Motor neuron (in vitro differentiated cells): ENCODE measurements around the gene PARL. TPM values are rescaled to one million over a fixed set of nuclear protein-coding genes. Genes with fewer than 3 reads are reported as not detected.
A peak's percentile ranks its signal among the peaks of the same experiment; 100 is the strongest.
"Not testable (repeated sequence)": the region's sequence is repeated elsewhere in the genome, so short reads cannot be mapped to it uniquely, and the experiment has no call there.

Experiments used
- ATAC-seq, 8 experiments: fragments of 200-7000 bp; cut with Tn5 transposase; replicated peaks in 6 of 8; 2 replicates each; pipeline ENCODE4 v1.8.0; 2021; ENCODE audit warnings: mild to moderate bottlenecking in 8 of 8, moderate library complexity in 8 of 8
- H3K27ac ChIP-seq, 2 donors: fragments of 250-450 bp; sonication (Bioruptor Pico); 2 replicates each; pipeline ENCODE4 v1.9.0; 2021; ENCODE audit warnings: antibody characterized with exemption in 2 of 2, mild to moderate bottlenecking in 2 of 2, moderate library complexity in 1 of 2
- H3K4me1 ChIP-seq, 2 donors: fragments of 250-450 bp; sonication (Bioruptor Pico); replicated peaks in 1 of 2; 2 replicates each; pipeline ENCODE4 v1.6.1; 2021; ENCODE audit warnings: antibody characterized with exemption in 2 of 2, mild to moderate bottlenecking in 2 of 2, moderate library complexity in 1 of 2
- H3K4me3 ChIP-seq, 5 donors: fragments of 250-450 bp; sonication (Bioruptor Pico); 2 replicates each; pipeline ENCODE4 v1.9.0; 2021; ENCODE audit warnings: antibody characterized with exemption in 5 of 5, mild to moderate bottlenecking in 5 of 5, moderate library complexity in 4 of 5
- WGBS, 10 experiments: fragments of 450-650 bp; shearing (Covaris generic); methylation state at CpG; one replicate each; pipeline ENCODE4 v1.0.0; 2022; 5-methylcytosine and 5-hydroxymethylcytosine counted together
- in situ Hi-C, 9 experiments: fragments of 400-800 bp; cut with MboI; loops; one replicate each; pipeline ENCODE4 v1.15.0; 2021; ENCODE audit warnings: low sequenced_read_pairs in 9 of 9, low pct_unique_long_range_greater_than_20kb in 2 of 9; ENCODE audit not compliant: unreplicated experiment in 9 of 9
- total RNA-seq, 8 experiments: library from RNA; unstranded; fragments of 300-600 nt; gene quantifications; 2 replicates each; pipeline versions ENCODE4 v1.2.3 to v1.2.4, GENCODE V29; 2022

PARL gene
- total RNA-seq, 8 experiments from 2014 or later = 33.7 to 68.8 (median 47.3) TPM

DNA sequence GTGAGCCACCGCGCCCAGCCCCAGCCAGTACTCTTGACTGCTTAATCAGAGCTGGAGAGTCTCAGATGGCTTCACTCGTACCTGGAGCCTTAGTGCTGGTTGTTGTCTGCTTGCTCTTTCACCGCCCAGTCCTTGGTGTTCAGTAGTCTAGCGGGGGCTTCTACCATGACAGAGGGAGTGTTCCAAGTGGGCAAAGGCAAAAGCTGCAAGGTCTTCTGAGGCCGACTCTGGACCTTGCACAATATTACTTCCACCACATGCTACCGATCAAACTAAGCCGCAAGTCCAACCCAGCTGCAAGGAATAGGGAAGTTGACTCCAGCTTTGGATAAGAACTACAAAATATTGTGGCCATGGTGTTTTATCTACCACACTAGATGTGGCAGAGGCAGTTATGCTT is 6.6 kb downstream of the PARL start:
- Histone ChIP-seq H3K4me1 (peaks cover 6 to 8% of the 10 kb centered on the region in 2 donors), H3K27ac (no peak overlapping the region), H3K4me3 (no peak overlapping the region)
- WGBS, 10 experiments = 73 to 100% (median 100%) methylated on average over 1 to 4 of the region's 8 CpGs; no CpG with 5 or more reads in 3 of the 10 experiments
- in situ Hi-C loops = loop anchor here in 3 of 9 experiments (25.0 kb wide), 2 partner anchors 384 to 659 kb away; partner anchors contain the start of gene CAMK2N2 (in 3 of the 3)
- no peak for ATAC-seq

DNA sequence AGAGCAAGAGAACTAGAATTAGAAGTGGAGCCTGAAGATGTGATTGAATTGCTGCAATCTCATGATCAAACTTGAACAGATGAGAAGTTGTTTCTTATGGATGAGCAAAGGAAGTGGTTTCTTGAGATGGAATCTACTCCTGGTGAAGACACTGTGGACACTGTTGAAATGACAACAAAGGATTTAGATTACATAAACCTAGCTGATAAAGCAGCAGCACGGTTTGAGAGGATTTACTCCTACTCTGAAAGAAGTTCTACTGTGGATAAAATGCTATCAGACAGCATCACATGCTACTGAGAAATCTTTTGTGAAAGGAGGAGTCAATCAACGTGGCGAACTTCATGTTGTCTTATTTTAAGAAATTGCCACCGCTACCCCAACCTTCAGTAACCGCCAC is 7.5 kb downstream of the PARL start:
- H3K27ac ChIP-seq, H3K4me1 ChIP-seq, H3K4me3 ChIP-seq, ATAC-seq: not testable (repeated sequence)
- WGBS, 10 experiments = 84 to 100% (median 92%) methylated on average over 1 to 5 of the region's 5 CpGs; no CpG with 5 or more reads in 1 of the 10 experiments
- in situ Hi-C loops = loop anchor here in 3 of 9 experiments (25.0 kb wide), 2 partner anchors 385 to 660 kb away; partner anchors contain the start of gene CAMK2N2 (in 3 of the 3)

DNA sequence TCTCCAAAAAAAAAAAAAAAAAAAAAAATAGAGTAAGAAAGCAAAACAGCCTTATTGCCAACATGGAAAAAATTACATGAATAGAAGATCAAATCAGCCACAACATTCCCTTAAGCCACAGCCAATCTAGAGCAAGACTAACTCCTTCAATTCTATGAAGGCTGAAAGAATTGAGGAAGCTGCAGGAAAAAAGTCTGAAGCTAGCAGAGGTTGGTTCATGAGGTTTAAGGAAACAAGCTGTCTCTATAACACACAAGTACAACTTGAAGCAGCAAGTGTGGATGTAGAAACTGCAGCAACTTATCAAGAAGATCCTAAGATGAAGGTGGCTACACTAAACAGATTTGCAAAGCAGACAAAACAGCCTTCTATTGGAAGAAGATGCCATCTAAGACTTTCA is 9.3 kb downstream of the PARL start:
- H3K4me1 ChIP-seq = no peaks in the 10 kb centered on the region
- in situ Hi-C loops = loop anchor here in 3 of 9 experiments (25.0 kb wide), 2 partner anchors 387 to 662 kb away; partner anchors contain the start of gene CAMK2N2 (in 3 of the 3)
- no peak overlapping the region for H3K27ac ChIP-seq
- no peak for ATAC-seq
- no peak overlapping the region for H3K4me3 ChIP-seq

DNA sequence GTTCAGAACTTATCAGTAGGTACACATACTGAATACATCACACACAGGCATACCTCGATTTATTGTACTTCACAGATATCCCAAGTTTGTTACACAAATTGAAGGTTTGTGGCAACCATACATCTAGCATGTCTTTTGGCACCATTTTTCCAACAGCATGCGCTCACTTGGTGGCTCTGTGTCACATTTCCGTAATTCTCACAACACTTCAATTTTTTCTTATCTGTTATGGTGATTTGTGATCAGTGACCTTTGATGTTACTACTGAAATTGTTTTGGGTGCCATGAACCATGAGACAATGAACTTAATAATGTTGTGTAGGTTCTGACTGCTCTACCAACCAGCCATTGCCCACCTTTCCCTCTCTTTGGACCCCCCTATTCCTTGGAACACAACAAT is 10.8 kb downstream of the PARL start:
- no peak overlapping the region for H3K4me3 ChIP-seq
- H3K4me1 ChIP-seq = no peaks in the 10 kb centered on the region
- H3K27ac ChIP-seq = no peak overlapping the region
- WGBS, 10 experiments = 60 to 100% (median 98%) methylated on average over 1 to 3 of the region's 3 CpGs; no CpG with 5 or more reads in 2 of the 10 experiments
- in situ Hi-C loops = no loop called here
- ATAC-seq = no peak

DNA sequence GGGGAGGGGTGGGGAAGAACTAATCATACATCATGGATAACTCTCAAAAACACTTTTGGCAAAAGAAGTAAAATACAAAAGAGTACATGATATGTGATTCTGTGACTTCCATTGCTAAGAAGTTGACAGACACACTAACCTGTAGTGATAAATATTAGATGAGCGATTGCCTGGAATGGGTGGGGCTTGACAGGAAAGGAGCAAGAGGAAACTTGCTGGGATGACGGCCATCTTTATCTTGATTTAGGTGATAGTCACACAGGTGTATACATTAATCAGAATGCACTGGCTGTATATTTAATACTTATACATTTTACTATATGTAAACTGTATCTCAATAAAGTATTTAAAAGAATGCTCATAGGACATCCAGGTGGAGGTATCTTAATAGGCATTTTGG is 13.1 kb downstream of the PARL start:
- H3K4me3 ChIP-seq = no peak overlapping the region
- 80 to 100% (median 94%) methylated on average over 1 to 2 of the region's 2 CpGs; no CpG with 5 or more reads in 2 of the 10 experiments for WGBS, 10 experiments
- H3K4me1 ChIP-seq = no peaks in the 10 kb centered on the region
- H3K27ac ChIP-seq = no peak overlapping the region
- ATAC-seq = no peak
- in situ Hi-C loops = no loop called here

DNA sequence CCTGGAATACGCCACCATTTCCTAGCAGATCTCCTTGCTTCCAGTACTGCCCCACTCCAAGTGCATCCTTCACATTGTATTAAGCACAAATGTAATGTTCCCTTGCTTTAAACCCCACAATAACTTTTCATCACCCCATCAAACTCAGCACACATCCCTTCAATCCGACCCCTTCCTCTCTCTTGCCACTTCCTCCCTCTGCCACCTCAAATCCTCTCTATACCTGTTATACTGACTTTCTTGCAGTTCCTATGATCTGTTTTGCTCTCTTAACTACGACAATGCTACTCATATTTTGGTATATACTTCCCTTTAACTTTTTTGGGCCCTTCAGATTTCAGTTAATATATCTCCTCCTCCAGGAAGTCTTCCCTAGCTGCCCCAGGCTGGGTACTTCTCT is 14.1 kb downstream of the PARL start:
- Histone ChIP-seq H3K4me1 (no peaks in the 10 kb centered on the region), H3K4me3 (no peak overlapping the region), H3K27ac (no peak overlapping the region)
- no peak for ATAC-seq
- in situ Hi-C loops = no loop called here
- 84 to 100% (median 97%) methylated on average over 1 to 3 of the region's 3 CpGs for WGBS, 10 experiments

DNA sequence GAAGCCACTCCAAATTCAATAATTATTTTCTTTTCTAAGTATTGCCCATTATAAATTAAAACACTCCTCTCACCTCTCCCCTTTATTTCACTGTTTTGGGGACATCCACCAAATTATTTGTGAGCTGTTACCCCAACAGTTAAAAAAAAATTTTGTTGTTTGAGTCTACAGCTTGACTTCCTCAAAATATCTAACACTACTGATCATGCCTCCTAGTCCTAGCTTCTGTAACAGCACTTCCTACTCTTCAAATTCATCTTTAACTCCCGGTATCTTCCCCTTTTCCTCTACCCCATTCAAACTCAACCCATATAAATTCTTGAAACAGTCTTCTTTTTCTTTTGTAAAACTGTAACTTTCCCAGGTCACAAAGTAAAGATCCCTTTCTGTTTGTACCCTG is 15.9 kb downstream of the PARL start:
- ATAC-seq = no peak
- H3K4me3 ChIP-seq = no peak overlapping the region
- no peaks in the 10 kb centered on the region for H3K4me1 ChIP-seq
- H3K27ac ChIP-seq = no peak overlapping the region
- in situ Hi-C loops = no loop called here
- 89 to 100% (median 100%) methylated on average over 1 of the region's 1 CpG; no CpG with 5 or more reads in 1 of the 10 experiments for WGBS, 10 experiments

DNA sequence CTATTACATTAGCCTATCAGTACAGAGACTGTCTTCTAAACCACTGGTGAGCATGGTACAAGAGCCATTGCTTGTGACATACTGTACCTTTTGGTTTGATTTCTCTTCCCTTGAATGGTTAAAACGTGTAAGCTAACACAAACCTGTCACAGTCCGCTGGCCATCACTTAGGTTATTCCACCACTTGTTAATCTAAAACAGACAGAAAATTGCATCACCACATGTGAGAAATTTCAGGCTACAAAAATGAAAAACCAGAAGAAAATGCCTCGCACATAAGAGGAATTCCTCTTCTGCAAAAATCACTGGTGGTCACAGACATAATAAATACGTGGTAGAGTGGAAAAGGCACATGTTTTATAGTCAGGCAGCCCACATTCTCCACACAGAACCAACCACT is 22.1 kb downstream of the PARL start:
- H3K4me1 ChIP-seq = no peaks in the 10 kb centered on the region
- ATAC-seq = no peak
- in situ Hi-C loops = no loop called here
- WGBS, 10 experiments = 14 to 100% (median 96%) methylated on average over 1 to 4 of the region's 4 CpGs; no CpG with 5 or more reads in 2 of the 10 experiments
- no peak overlapping the region for H3K27ac ChIP-seq
- H3K4me3 ChIP-seq = no peak overlapping the region

DNA sequence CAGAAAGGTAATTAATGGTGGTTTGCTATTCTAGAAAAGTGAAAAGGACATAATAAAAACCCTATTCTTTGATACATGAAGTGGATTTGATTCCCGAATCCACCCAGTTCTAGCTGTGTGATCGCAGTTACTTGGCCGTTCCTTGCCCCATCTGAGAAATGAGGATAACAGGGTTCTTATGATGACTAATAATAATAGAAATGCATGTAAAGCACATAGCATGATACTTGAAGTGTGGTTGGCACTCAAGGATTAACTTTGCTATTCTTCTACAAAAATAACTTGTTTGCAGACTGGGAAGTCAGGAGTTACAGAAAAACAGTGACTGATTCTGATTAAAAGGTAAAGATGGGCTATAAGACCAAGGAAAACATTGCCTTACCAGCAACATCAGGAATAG is 26.8 kb downstream of the PARL start:
- in situ Hi-C loops = no loop called here
- ATAC-seq = no peak

DNA sequence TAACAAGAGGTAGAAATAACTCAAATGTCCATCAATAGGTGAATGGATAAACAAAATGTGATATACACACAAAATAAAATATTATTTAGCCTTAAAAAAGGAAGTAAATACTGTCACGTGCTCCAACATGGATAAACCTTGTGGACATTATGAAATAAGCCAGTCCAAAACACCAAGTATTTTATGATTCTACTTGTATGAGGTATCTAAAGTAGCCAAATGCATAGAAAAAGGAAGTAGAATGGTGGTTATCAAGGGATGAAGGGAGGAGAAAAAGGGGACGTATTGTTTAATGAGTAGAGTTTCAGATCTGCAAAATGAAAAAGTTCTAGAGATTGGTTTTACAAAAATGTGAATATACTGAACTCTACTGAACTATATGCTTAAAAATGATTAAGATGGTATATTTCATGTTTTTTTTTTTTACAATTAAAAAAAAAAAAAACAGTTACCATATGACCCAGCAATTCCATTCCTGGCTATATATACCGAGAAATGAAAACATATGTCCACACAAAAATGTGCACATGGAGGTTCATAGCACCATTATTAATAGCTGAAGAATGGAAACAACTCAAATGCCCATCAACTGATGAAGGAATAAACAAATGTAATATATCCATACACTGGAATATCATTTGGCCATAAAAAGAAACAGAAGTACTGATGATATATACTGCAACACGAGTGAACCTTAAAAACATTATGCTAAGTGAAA is 30.2 kb downstream of the PARL start:
- WGBS, 10 experiments = 57 to 100% (median 84%) methylated on average over 1 to 4 of the region's 4 CpGs
- in situ Hi-C loops = no loop called here
- ATAC-seq = no peak

More for the DNA sequence above, 26.8 kb downstream of the PARL start:
- no peaks in the 10 kb centered on the region for H3K4me1 ChIP-seq
- 82 to 100% (median 97%) methylated on average over 2 to 3 of the region's 3 CpGs; no CpG with 5 or more reads in 6 of the 10 experiments for WGBS, 10 experiments
- H3K4me3 ChIP-seq = no peak overlapping the region
- no peak overlapping the region for H3K27ac ChIP-seq

DNA sequence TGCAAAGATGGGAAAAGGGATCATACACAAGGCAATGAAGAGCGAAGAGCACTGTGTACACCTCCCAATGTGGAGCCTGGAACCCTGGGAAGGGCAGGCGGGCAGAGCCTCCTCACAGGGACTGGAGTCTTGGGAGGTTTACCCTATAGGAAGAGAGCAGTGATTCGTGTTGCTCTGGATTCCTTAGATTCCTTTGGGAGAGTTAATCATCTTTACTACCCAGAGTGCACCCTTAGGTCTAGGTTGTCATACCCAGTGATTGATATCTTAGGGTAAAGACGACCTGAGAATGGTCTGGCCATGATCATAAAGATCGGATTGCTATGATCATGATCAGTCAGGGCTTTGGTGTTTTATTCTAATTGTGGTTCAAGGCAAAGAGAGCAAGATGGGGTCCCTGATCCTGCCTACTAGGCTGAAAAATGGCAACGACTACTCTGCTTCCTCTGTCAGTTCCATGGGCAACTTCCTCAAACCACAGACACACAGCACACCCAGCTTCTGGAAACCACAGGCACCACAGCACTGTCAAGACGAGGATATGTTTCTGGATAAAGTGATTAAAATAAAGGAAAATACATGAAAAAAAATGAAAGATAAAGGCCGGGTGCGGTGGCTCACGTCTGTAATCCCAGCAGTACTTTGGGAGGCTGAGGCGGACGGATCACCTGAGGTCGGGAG is 38.9 kb downstream of the PARL start:
- H3K4me1 ChIP-seq = no peaks in the 10 kb centered on the region
- no peak overlapping the region for H3K4me3 ChIP-seq
- ATAC-seq = no peak

More for the DNA sequence above, 30.2 kb downstream of the PARL start:
- Histone ChIP-seq H3K4me1 (no peaks in the 10 kb centered on the region), H3K27ac (no peak overlapping the region), H3K4me3 (no peak overlapping the region)

DNA sequence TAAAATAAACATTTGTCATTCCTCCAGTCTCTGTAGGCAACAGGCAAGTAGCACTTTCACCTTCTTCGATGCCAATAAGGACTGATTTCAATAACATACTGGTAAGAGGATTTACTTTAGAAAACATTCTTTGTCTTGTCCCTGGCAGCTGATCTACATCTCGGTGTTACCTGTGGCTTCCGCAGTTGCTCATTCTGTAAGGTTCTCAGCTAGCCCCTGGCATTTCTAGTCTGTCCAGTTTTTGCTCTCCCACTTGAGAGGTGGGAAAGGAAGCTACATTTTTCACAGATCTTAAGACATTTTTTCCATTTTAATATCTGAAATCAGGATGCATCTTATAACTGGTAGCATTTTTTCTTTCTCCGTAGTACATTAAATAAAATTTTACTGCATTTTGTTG is 39.6 kb downstream of the PARL start:
- Histone ChIP-seq H3K4me3 (no peak overlapping the region), H3K27ac (no peak overlapping the region), H3K4me1 (no peaks in the 10 kb centered on the region)
- no peak for ATAC-seq
- in situ Hi-C loops = no loop called here
- WGBS, 10 experiments = 60 to 100% (median 96%) methylated on average over 1 to 4 of the region's 4 CpGs; no CpG with 5 or more reads in 1 of the 10 experiments

More for the DNA sequence above, 38.9 kb downstream of the PARL start:
- H3K27ac ChIP-seq = no peak overlapping the region
- in situ Hi-C loops = no loop called here
- WGBS, 10 experiments = 75 to 100% (median 93%) methylated on average over 1 to 10 of the region's 13 CpGs

DNA sequence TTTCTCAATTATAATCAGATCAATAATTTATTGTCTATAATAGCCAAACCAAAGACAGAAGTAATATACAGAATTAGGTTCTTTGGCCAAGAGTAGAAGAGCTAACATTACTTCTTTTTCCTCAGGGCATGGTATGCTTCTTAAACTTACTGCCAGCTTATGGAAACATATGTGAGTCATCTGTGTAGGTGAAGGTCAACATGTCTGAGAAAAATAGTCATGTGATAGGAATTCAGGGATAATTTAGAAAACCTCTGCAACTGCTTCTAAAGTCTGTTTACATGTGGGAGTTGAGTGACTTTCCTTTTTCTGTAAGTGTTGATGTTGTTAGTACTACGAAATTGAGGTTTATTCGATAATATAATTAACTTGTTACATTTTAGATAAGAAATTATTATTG is 40.1 kb downstream of the PARL start:
- Histone ChIP-seq H3K4me3 (no peak overlapping the region), H3K4me1 (no peaks in the 10 kb centered on the region), H3K27ac (no peak overlapping the region)
- in situ Hi-C loops = no loop called here
- 8 to 100% (median 95%) methylated on average over 2 of the region's 2 CpGs; no CpG with 5 or more reads in 1 of the 10 experiments for WGBS, 10 experiments
- ATAC-seq = peak in 3 of 8 experiments; percentile 32 to 46 (median 45)
